Measurements from ENCODE around the gene SMOC1.

DNA sequence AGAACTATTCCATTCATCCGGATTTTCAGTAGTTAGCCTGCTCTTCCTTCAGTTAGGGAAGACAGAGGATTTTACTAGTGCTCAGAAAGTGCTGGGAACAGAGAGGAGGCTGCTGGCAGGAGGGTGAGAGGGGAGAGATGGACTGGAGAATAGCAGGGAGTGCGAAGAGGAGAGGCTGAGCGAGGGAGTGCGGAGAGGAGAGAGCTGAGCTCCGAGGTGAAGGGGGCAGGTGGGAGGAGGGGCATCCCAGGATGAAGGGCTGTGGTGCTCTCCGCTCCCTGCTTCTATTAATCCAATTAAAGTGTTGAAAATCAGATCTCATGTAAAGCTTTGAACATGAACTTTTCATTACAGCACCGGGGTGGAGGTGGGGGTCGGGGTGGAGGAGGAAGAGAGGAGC is 20.4 kb upstream of the SMOC1 start:
- TF ChIP-seq, protein P1, sequence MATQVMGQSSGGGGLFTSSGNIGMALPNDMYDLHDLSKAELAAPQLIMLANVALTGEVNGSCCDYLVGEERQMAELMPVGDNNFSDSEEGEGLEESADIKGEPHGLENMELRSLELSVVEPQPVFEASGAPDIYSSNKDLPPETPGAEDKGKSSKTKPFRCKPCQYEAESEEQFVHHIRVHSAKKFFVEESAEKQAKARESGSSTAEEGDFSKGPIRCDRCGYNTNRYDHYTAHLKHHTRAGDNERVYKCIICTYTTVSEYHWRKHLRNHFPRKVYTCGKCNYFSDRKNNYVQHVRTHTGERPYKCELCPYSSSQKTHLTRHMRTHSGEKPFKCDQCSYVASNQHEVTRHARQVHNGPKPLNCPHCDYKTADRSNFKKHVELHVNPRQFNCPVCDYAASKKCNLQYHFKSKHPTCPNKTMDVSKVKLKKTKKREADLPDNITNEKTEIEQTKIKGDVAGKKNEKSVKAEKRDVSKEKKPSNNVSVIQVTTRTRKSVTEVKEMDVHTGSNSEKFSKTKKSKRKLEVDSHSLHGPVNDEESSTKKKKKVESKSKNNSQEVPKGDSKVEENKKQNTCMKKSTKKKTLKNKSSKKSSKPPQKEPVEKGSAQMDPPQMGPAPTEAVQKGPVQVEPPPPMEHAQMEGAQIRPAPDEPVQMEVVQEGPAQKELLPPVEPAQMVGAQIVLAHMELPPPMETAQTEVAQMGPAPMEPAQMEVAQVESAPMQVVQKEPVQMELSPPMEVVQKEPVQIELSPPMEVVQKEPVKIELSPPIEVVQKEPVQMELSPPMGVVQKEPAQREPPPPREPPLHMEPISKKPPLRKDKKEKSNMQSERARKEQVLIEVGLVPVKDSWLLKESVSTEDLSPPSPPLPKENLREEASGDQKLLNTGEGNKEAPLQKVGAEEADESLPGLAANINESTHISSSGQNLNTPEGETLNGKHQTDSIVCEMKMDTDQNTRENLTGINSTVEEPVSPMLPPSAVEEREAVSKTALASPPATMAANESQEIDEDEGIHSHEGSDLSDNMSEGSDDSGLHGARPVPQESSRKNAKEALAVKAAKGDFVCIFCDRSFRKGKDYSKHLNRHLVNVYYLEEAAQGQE (IDR thresholded peaks at IDR 0.05; ENCODE audit: insufficient read depth in 1 of 2, low read depth in 2 of 2, low read length in 2 of 2): no peak
- TF ChIP-seq TAF1 (IDR thresholded peaks at IDR 0.05; ENCODE audit: borderline replicate concordance, insufficient read depth, low read length) (no peak), POLR2AphosphoS5 (IDR thresholded peaks at IDR 0.05; ENCODE audit: low read depth, low read length) (no peak), SIN3A (IDR thresholded peaks at IDR 0.05; ENCODE audit: borderline replicate concordance, insufficient read depth, low read length) (no peak), FOXP2 (optimal IDR thresholded peaks at IDR 0.05; ENCODE audit: borderline replicate concordance, extremely low read depth, extremely low read length, insufficient read depth) (no peak)

Data from PFSK-1 (cell line).